Chondrocyte (in vitro differentiated cells): Measurements from ENCODE around the gene CAPN10. TPM values are rescaled to one million over a fixed set of nuclear protein-coding genes. Genes with fewer than 3 reads are reported as not detected.
A peak's percentile ranks its signal among the peaks of the same experiment; 100 is the strongest.

Experiments
- DNase-seq: peaks from one replicate; pipeline ENCODE4 v3.0.0; 2021; ENCODE audit warnings: mixed read lengths, low spot score
- H3K27ac Mint-ChIP-seq: one replicate; pipeline ENCODE4 v1.8.0; 2021; ENCODE audit warnings: mild to moderate bottlenecking, moderate library complexity, mixed read lengths; ENCODE audit not compliant: unreplicated experiment
- H3K27me3 Mint-ChIP-seq: 2 replicates; pipeline ENCODE4 v1.8.0; 2021; ENCODE audit warnings: low read depth, mixed read lengths
- H3K36me3 Mint-ChIP-seq: 2 replicates; pipeline ENCODE4 v1.8.0; 2021; ENCODE audit warnings: low read depth, mixed read lengths
- H3K4me1 Mint-ChIP-seq: 2 replicates; pipeline ENCODE4 v1.8.0; 2021; ENCODE audit warnings: low read depth, mild to moderate bottlenecking, mixed read lengths
- H3K4me3 Mint-ChIP-seq: one replicate; pipeline ENCODE4 v1.8.0; 2021; ENCODE audit warnings: mild to moderate bottlenecking, moderate library complexity, mixed read lengths; ENCODE audit not compliant: unreplicated experiment
- H3K9me3 Mint-ChIP-seq: 2 replicates; pipeline ENCODE4 v1.8.0; 2021; ENCODE audit warnings: low read depth, mixed read lengths
- total RNA-seq: library from RNA; stranded (reverse); gene quantifications from 3 replicates; pipeline ENCODE4 v1.2.1, GENCODE V29; 2021
- TF ChIP-seq, protein P1 (sequence below): fragments of 200-600 bp; sonication (generic); IDR thresholded peaks from 2 replicates; pipeline ENCODE4 v1.5.0; 2021; ENCODE audit warnings: antibody characterized with exemption, mild to moderate bottlenecking, moderate library complexity

Gene CAPN10
- total RNA-seq, 1 donor from 2014 or later, result 22.7 TPM

DNA sequence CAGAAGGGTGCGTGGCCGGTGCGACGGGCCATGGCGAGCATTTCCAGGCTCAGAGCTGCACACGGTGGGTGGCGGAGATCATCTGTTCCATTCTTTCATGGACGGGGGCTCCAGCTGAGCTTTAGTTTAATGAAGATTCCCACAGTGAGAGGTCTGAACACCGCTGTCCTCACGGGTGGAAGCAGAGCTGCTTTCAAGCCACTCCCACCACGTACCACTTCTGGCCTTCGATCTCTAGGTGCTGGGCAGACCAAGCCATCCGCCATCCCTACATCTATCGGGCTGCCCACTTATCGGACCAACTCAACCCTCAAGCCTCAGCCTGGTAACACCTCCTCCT lies 57.2 kb downstream of the CAPN10 start:
- DNase-seq, result no peak
- Mint-ChIP-seq H3K9me3 (no peaks in the 10 kb centered on the region), H3K4me3 (no peak overlapping the region), H3K4me1 (no peaks in the 10 kb centered on the region), H3K27me3 (peaks cover 41% of the 10 kb centered on the region), H3K27ac (no peak overlapping the region), H3K36me3 (no peaks in the 10 kb centered on the region)
- TF ChIP-seq, protein P1, sequence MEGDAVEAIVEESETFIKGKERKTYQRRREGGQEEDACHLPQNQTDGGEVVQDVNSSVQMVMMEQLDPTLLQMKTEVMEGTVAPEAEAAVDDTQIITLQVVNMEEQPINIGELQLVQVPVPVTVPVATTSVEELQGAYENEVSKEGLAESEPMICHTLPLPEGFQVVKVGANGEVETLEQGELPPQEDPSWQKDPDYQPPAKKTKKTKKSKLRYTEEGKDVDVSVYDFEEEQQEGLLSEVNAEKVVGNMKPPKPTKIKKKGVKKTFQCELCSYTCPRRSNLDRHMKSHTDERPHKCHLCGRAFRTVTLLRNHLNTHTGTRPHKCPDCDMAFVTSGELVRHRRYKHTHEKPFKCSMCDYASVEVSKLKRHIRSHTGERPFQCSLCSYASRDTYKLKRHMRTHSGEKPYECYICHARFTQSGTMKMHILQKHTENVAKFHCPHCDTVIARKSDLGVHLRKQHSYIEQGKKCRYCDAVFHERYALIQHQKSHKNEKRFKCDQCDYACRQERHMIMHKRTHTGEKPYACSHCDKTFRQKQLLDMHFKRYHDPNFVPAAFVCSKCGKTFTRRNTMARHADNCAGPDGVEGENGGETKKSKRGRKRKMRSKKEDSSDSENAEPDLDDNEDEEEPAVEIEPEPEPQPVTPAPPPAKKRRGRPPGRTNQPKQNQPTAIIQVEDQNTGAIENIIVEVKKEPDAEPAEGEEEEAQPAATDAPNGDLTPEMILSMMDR, result no peak

DNA sequence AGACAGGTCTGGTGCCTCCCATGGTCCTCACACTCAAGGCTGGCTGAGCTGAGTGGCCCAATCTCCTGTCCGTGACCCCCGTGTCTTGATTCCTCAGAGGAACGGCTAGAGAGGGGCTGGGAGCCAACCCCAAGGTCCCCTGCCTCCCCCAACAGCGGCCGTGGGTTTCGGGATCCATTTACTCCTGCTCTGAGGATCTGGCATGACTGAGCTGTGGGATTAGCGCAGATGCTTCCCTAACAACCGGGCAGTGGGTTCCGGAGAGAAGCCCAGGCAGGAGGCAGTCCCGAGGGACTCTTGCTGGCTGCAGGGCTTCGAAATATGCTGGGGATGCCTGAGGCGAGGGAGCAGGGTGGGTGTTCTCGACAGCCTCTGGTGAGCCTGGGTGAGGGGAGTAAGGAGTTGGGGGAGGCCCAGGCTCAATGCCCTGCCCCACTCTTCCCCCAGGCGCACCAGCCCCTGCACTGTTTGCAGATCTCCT lies 57.7 kb downstream of the CAPN10 start:
- no peaks in the 10 kb centered on the region for H3K4me1 Mint-ChIP-seq
- no peak overlapping the region for H3K4me3 Mint-ChIP-seq
- peak; percentile 75 for DNase-seq
- TF ChIP-seq, protein P1, result no peak
- no peaks in the 10 kb centered on the region for H3K9me3 Mint-ChIP-seq
- H3K36me3 Mint-ChIP-seq, result no peaks in the 10 kb centered on the region
- H3K27ac Mint-ChIP-seq, result no peak overlapping the region
- H3K27me3 Mint-ChIP-seq, result peaks cover 43% of the 10 kb centered on the region

DNA sequence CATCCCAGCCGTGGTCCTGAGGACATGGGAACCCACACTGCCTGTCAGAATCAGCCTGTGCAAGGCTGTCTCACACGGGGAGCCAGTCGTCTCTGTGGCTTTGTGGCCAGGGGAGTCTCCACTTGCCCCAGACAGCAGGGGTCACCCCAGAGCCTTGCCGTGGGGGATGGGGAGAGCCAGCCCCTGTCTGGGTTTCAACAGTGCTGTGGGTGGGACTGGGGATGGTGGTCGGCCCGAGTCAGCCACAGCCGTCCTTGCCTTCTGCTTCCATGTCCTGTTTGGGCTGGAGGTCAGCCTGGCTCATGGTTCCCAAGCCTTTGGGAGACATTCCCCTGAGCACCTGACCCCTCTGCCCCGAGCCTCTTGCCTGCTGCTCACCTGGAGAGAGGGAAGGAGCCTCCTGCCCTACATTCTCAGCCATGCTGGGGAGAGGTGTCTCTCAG lies 58.3 kb downstream of the CAPN10 start:
- TF ChIP-seq, protein P1, result no peak

DNA sequence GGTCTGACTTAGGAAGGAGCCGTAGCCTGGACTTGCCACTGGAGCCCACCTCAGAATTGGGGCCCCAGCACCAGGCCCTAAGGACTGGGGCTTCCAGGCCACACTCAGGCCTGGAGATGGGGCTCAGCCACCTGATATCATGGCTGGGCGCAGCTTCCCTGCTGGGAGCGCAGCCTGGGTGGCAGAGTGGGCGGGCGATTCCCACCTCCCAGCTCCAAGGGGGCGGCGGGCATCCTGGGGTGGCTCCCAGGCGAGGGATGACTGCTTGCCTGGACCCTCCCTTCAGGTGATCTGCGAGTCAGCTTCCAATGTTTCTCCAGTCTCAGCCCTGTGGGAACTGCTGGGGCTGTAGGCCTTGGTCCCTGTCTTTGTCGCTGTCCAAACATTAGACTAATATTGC lies 58.8 kb downstream of the CAPN10 start:
- Mint-ChIP-seq H3K27me3 (peaks cover 50% of the 10 kb centered on the region), H3K4me3 (no peak overlapping the region), H3K9me3 (no peaks in the 10 kb centered on the region), H3K4me1 (no peaks in the 10 kb centered on the region), H3K36me3 (no peaks in the 10 kb centered on the region), H3K27ac (no peak overlapping the region)
- no peak for DNase-seq
- TF ChIP-seq, protein P1, result no peak

More for the DNA sequence above, 58.3 kb downstream of the CAPN10 start:
- H3K36me3 Mint-ChIP-seq, result no peaks in the 10 kb centered on the region
- peaks cover 50% of the 10 kb centered on the region for H3K27me3 Mint-ChIP-seq
- H3K27ac Mint-ChIP-seq, result no peak overlapping the region
- no peak overlapping the region for H3K4me3 Mint-ChIP-seq
- DNase-seq, result peak; percentile 87
- no peaks in the 10 kb centered on the region for H3K4me1 Mint-ChIP-seq
- no peaks in the 10 kb centered on the region for H3K9me3 Mint-ChIP-seq

DNA sequence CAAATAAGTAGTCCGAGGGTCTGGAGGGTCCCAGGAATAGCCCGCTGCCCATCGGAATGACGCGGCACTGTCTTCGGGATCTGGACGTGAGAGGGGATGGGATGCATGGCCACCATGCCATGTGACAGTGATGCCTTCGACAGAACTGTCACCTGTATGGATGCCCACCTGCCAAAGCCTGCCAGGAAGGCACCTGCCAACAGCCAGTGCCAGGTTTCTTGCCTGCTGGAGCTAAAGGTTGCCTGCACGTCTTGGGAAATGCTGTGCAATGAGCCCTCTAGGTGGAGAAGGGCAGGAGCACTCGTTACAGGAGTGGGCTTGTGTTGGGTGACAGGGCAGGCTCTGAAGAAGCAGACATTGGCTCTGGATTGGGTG lies 59.3 kb downstream of the CAPN10 start:
- DNase-seq, result peak; percentile 58
- Mint-ChIP-seq H3K4me1 (no peaks in the 10 kb centered on the region), H3K27ac (no peak overlapping the region), H3K4me3 (no peak overlapping the region), H3K36me3 (no peaks in the 10 kb centered on the region), H3K9me3 (no peaks in the 10 kb centered on the region), H3K27me3 (peaks cover 50% of the 10 kb centered on the region)
- TF ChIP-seq, protein P1, result no peak
